ENCODE measurements around the gene RAMAC. TPM values are rescaled to one million over a fixed set of nuclear protein-coding genes. Genes with fewer than 3 reads are reported as not detected.

The RAMAC gene
- total and polyA plus RNA-seq, 2 of the 4 experiments (the other 2 are of a cell fraction), result 23.6 to 29.6 TPM

GRCh38 chr15:82992436-82992998 is 6.5 kb downstream of the RAMAC start:
- dilution Hi-C loops (cut with HindIII; ENCODE audit: low sequenced_read_pairs, unreplicated experiment) (no loop called here), intact Hi-C loops (cut with micrococcal nuclease) (no loop called here), in situ Hi-C loops (cut with MboI; ENCODE audit: low sequenced_read_pairs) (no loop called here)
- no peak overlapping the region for H3K4ac ChIP-seq (ENCODE audit: low read depth, low read length)
- H3K18ac ChIP-seq (ENCODE audit: low read depth, low read length), result no peak overlapping the region
- H3K27ac ChIP-seq (ENCODE audit: insufficient read depth, low read length), result no peak overlapping the region
- no CpG with 5 or more reads among the region's 3 CpGs for WGBS, 2 experiments (ENCODE audit: extremely low coverage in 2 of 2, insufficient read length in 1 of 2)
- no peak overlapping the region for H2BK5ac ChIP-seq (ENCODE audit: low read depth, low read length, poor library complexity, severe bottlenecking)
- ChIA-PET POLR2A (ENCODE audit: unreplicated experiment) (no interaction called here), CTCF (interaction anchor here (0.6 kb wide), 1 partner anchor 900 kb away, joined by 3 read pairs; no protein-coding TSS in a partner anchor)
- H2BK15ac ChIP-seq (ENCODE audit: low read depth, low read length), result no peak overlapping the region
- H2AK9ac ChIP-seq (replicated peaks; ENCODE audit: low read depth, low read length, poor library complexity), result no peak overlapping the region
- no peak overlapping the region for H3K4me3 ChIP-seq (ENCODE audit: insufficient read depth, low read depth, low read length)
- H3K56ac ChIP-seq (ENCODE audit: extremely low read depth, insufficient read depth, low read length), result no peak overlapping the region
- H3K79me1 ChIP-seq (ENCODE audit: low read depth in 1 of 2, low read length in 2 of 2), result no peaks in the 10 kb centered on the region; a peak in 2 of 4 replicates
- H2BK20ac ChIP-seq (ENCODE audit: low read depth, low read length), result no peak overlapping the region
- no peak overlapping the region for H3K23ac ChIP-seq (ENCODE audit: low read depth, low read length)
- no peak overlapping the region for H4K5ac ChIP-seq (ENCODE audit: low read depth, low read length)
- BruUV-seq (replicated peaks), result no TSS peak
- no peak overlapping the region for H3K9ac ChIP-seq (ENCODE audit: low read depth, low read length)
- H2AFZ ChIP-seq (replicated peaks; ENCODE audit: low read length, poor library complexity), result no peak overlapping the region
- H3K9me3 ChIP-seq (ENCODE audit: control insufficient read depth, insufficient read depth, low read length), result no peaks in the 10 kb centered on the region
- H3K14ac ChIP-seq (replicated peaks; ENCODE audit: low read depth, low read length), result no peak overlapping the region
- no peak for DNase-seq
- no peaks in the 10 kb centered on the region for H3K27me3 ChIP-seq (ENCODE audit: control insufficient read depth, insufficient read depth, low read length)
- no peak overlapping the region for H2BK120ac ChIP-seq (ENCODE audit: low read depth, low read length)
- ATAC-seq (ENCODE audit: low read depth), result no peak
- no peaks in the 10 kb centered on the region for H3K9me1 ChIP-seq (ENCODE audit: insufficient read depth, low read length)
- no peak overlapping the region for H4K91ac ChIP-seq (ENCODE audit: insufficient read depth, low read depth, low read length)
- TF ChIP-seq MXI1 (IDR thresholded peaks at IDR 0.05; ENCODE audit: borderline replicate concordance, low read depth, low read length), result no peak
- peaks cover 2% of the 10 kb centered on the region; the same call in 1 of the 2 replicates for H3K36me3 ChIP-seq (ENCODE audit: control insufficient read depth, insufficient read depth, low read length)
- no peaks in the 10 kb centered on the region for H4K20me1 ChIP-seq (ENCODE audit: insufficient read depth, low read length)
- H2AK5ac ChIP-seq (ENCODE audit: low read depth, low read length), result no peak overlapping the region
- no peak overlapping the region for H3K4me2 ChIP-seq (ENCODE audit: low read depth, low read length)
- H4K8ac ChIP-seq (ENCODE audit: low read depth in 2 of 2, low read length in 2 of 2), result no peak overlapping the region
- H3K4me1 ChIP-seq (ENCODE audit: control insufficient read depth, insufficient read depth, low read length), result no peaks in the 10 kb centered on the region
